ENCODE data around the gene UBE2R2.
"Not testable (repeated sequence)": the region's sequence is repeated elsewhere in the genome, so short reads cannot be mapped to it uniquely, and the experiment has no call there.

Gene UBE2R2

DNA sequence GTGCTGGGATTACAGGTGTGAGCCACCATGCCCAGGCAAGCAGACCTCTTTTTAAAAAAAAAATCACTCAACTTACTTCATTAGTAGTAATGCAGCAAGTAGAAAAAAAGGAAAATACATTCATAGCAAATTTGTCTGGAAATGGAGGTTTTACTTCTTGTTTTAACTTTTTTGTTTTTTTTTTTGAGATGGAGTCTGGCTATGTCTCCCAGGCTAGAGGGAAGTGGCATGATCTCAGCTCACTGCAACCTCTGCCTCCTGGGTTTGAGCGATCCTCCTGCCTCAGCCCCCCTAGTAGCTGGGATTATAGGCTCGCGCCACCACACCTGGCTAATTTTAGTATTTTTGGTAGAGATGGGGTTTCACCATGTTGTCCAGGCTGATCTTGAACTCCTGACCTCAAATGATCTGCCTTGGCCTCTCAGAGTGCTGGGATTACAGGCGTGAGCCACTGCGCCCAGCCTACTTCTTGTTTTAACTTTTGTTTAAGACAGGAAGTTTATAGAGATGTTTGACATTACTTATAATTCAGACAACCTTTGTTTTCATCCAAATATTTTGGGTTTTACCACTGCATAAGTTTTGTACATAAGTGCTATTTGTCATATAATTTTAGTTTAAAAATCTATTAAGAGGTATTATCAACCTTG lies 26.5 kb downstream of the UBE2R2 start:
- H3K4me3 ChIP-seq (ENCODE audit: low read depth, low read length), result no peak overlapping the region
- TF ChIP-seq, protein P1, sequence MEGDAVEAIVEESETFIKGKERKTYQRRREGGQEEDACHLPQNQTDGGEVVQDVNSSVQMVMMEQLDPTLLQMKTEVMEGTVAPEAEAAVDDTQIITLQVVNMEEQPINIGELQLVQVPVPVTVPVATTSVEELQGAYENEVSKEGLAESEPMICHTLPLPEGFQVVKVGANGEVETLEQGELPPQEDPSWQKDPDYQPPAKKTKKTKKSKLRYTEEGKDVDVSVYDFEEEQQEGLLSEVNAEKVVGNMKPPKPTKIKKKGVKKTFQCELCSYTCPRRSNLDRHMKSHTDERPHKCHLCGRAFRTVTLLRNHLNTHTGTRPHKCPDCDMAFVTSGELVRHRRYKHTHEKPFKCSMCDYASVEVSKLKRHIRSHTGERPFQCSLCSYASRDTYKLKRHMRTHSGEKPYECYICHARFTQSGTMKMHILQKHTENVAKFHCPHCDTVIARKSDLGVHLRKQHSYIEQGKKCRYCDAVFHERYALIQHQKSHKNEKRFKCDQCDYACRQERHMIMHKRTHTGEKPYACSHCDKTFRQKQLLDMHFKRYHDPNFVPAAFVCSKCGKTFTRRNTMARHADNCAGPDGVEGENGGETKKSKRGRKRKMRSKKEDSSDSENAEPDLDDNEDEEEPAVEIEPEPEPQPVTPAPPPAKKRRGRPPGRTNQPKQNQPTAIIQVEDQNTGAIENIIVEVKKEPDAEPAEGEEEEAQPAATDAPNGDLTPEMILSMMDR (IDR thresholded peaks at IDR 0.05; ENCODE audit: borderline replicate concordance, insufficient read depth, low read depth, low read length), result no peak

DNA sequence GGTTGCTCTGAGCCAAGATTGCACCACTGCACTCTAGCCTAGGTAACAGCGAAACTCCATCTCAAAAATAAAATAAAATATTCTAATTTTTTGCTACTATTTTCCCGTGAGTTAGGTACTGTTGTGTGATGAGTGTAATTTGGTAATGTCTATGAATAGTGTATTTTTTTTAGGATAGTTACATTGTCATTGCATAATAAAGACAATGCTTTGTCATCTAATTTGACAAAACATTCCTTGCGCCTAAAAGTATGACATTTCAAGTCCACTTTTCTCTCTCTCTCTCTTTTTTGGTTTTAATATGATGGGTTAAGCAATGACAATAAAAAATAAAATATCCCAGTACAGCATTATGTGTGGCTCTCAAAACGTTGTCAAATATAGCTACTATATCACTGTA lies 29.3 kb downstream of the UBE2R2 start:
- H3K4me3 ChIP-seq (ENCODE audit: low read depth, low read length), result no peak overlapping the region
- TF ChIP-seq, protein P1 (IDR thresholded peaks at IDR 0.05; ENCODE audit: borderline replicate concordance, insufficient read depth, low read depth, low read length), result no peak

- H3K4me3 ChIP-seq (ENCODE audit: low read depth, low read length), result not testable (repeated sequence)
These were observed 30.9 kb downstream of the UBE2R2 start for GRCh38 chr9:33847894-33848205.

DNA sequence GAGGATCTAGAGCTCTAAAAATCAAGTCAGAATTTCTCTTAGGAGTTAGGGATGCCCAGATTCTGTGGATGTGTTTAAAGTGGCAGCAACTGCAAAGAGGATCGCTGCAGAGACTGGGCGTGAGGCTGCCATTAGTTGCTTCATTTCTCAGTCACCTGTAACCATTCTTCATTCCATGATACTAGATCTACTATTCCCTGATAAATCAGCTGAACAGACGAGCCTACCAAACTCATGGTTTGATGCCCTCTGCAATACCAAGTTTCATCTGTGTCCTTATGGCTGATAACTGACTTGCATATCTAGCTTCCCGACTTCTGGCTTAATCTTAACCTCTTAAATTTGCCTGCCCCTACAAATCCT lies 33.3 kb downstream of the UBE2R2 start:
- TF ChIP-seq, protein P1 (IDR thresholded peaks at IDR 0.05; ENCODE audit: borderline replicate concordance, insufficient read depth, low read depth, low read length), result no peak
- H3K4me3 ChIP-seq (ENCODE audit: low read depth, low read length), result no peak overlapping the region

DNA sequence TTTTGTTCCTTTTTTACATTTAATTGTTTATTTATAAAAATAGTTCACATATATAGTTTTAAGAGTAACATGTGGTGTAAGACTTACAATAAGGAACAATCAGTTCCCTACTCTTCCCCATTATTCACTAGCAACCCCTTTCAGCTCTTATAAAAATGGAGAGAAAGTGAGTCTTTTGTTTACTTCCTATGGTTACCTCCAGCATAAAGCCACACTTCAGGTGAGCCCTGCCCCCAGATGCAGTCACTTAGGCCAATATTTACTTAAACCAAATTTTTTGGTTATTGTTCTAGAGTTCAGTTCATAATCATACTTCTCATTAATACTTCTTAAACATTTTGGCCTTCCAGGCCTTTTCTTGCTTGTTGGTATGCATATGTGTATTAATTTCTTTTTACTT lies 33.7 kb downstream of the UBE2R2 start:
- H3K4me3 ChIP-seq (ENCODE audit: low read depth, low read length), result no peak overlapping the region
- TF ChIP-seq, protein P1 (IDR thresholded peaks at IDR 0.05; ENCODE audit: borderline replicate concordance, insufficient read depth, low read depth, low read length), result no peak

DNA sequence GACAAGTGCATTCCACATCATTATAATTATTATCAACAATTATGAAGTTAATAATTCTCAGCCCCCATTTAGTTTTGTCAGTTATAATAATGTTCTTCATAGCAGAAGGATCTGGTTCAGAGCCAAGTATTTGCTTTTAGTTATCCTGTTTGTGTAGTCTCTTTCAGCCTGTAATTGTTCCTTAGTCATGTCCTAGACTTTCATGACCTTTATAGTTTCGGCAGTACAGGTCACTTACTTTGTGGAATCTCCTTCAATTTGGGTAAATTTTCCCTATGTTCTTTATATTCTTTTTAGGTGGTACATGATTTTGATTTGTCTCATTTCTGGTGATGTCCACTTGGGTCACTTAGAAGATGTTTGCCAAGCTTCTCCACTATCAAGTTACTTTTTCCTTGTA lies 34.3 kb downstream of the UBE2R2 start:
- no peak overlapping the region for H3K4me3 ChIP-seq (ENCODE audit: low read depth, low read length)
- TF ChIP-seq, protein P1 (IDR thresholded peaks at IDR 0.05; ENCODE audit: borderline replicate concordance, insufficient read depth, low read depth, low read length), result no peak

GRCh38 chr9:33852216-33852826 lies 35.4 kb downstream of the UBE2R2 start:
- TF ChIP-seq, protein P1 (IDR thresholded peaks at IDR 0.05; ENCODE audit: borderline replicate concordance, insufficient read depth, low read depth, low read length), result peak; percentile 46; the same call in 1 of the 2 replicates
- H3K4me3 ChIP-seq (ENCODE audit: low read depth, low read length), result no peak overlapping the region
